NAMALWA (cell line): ENCODE data around the gene RASGEF1C.
"Not testable (repeated sequence)": the region's sequence is repeated elsewhere in the genome, so short reads cannot be mapped to it uniquely, and the experiment has no call there.

Source experiments
- DNase-seq: peaks from one replicate; pipeline ENCODE4 v3.0.0-alpha.2; 2015; ENCODE audit warnings: low spot score

The RASGEF1C gene

GRCh38 chr5:180099733-180100611, 109.0 kb downstream of the RASGEF1C start:
- DNase-seq = no peak

GRCh38 chr5:180098991-180099732, 109.8 kb downstream of the RASGEF1C start:
- DNase-seq = no peak

GRCh38 chr5:180098526-180098925, 110.5 kb downstream of the RASGEF1C start:
- no peak for DNase-seq

GRCh38 chr5:180097926-180098325, 111.1 kb downstream of the RASGEF1C start:
- no peak for DNase-seq

- DNase-seq = no peak
Observed at GRCh38 chr5:180097163-180097894, 111.7 kb downstream of the RASGEF1C start.

GRCh38 chr5:180096616-180097015, 112.4 kb downstream of the RASGEF1C start:
- no peak for DNase-seq

- DNase-seq = no peak
Observed at GRCh38 chr5:180095545-180095944, 113.5 kb downstream of the RASGEF1C start.

- no peak for DNase-seq
Observed at GRCh38 chr5:180093651-180094382, 115.2 kb downstream of the RASGEF1C start.

- DNase-seq = no peak
Observed at GRCh38 chr5:180093241-180093640, 115.8 kb downstream of the RASGEF1C start.

- DNase-seq = peak; percentile 41
Observed at GRCh38 chr5:180090769-180091546, 118.1 kb downstream of the RASGEF1C start.

- peak; percentile 70 for DNase-seq
Observed at GRCh38 chr5:180090098-180090768, 118.8 kb downstream of the RASGEF1C start.

- not testable (repeated sequence) for DNase-seq
Observed at GRCh38 chr5:180089628-180090027, 119.4 kb downstream of the RASGEF1C start.

GRCh38 chr5:180088561-180088960, 120.5 kb downstream of the RASGEF1C start:
- DNase-seq = no peak

GRCh38 chr5:180086816-180087399, 122.1 kb downstream of the RASGEF1C start:
- DNase-seq = no peak

- DNase-seq = no peak
Observed at GRCh38 chr5:180085837-180086236, 123.2 kb downstream of the RASGEF1C start.

GRCh38 chr5:180084638-180085561, 124.1 kb downstream of the RASGEF1C start:
- DNase-seq = no peak

- DNase-seq = no peak
Observed at GRCh38 chr5:180083529-180084060, 125.4 kb downstream of the RASGEF1C start.

GRCh38 chr5:180082633-180083420, 126.2 kb downstream of the RASGEF1C start:
- no peak for DNase-seq
